Measurements from ENCODE around the gene FLCN. TPM values are rescaled to one million over a fixed set of nuclear protein-coding genes. Genes with fewer than 3 reads are reported as not detected.

The FLCN gene
- total RNA-seq, 1 donor from 2014 or later: 38.8 TPM

DNA sequence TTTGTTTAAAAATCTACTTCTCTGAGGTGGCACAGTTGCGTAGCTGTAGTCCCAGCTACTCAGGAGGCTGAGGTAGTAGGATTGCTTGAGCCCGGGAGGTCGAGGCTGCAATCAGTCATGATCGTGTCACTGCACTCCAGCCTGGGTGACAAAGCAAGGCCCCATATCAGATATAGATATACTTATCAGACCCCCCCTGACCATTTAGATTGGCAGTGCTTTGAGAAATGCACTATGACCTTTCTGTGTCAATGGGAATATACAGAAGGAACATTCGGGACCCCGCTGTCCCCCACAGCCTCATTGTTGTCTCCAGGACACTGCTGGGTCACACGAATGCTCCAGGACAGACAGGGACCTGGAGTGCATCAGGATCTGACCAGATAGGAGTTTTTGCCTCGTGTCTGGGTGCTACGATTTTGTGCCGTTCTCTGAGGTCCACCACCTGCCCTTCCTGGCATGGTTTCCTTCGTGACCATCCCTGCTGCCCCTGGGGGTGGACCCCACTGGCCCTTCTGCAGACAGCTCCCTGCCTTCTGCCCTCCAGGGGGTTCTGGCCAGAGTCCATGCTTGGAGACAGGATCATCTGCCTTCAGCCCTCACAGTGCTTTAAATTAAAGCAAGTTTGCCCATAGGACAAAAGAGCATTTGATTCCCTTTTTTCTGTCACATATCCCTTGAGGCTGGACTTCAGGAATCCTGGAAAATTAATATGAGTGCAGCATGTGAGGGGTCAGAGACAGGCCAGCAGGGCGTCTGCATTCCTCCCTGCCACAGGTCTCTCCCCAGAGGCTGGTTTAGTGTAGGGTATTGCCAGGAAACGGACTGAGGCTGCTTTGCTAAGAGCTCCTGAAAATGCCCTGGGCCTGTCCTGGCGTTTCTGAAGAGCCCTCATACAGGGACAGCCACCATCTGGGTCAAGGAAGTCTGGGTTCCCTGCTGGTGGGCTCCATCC, 50.1 kb downstream of the FLCN start:
- no peak for DNase-seq (ENCODE audit: low read depth in 2 of 2)

DNA sequence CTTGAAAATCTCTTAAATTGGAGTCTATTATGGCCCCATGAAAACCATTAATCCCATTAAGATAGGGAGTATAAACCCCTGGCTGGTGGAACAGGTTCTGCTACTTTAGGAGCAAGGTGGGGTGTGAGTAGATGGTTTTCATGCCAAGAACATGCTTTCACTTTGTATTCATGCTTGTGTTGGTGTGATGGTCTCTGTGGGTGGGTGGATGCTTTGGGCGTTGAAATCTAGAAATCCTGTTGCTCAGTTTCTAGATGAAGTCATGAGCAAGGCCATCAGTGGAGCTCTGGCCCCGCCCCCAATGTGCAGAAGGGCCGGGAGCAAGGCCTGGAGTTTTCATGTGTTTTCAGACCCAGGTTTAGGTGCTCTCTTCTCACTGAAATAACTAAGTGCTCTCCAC, 50.9 kb downstream of the FLCN start:
- no peak for DNase-seq (ENCODE audit: low read depth in 2 of 2)

DNA sequence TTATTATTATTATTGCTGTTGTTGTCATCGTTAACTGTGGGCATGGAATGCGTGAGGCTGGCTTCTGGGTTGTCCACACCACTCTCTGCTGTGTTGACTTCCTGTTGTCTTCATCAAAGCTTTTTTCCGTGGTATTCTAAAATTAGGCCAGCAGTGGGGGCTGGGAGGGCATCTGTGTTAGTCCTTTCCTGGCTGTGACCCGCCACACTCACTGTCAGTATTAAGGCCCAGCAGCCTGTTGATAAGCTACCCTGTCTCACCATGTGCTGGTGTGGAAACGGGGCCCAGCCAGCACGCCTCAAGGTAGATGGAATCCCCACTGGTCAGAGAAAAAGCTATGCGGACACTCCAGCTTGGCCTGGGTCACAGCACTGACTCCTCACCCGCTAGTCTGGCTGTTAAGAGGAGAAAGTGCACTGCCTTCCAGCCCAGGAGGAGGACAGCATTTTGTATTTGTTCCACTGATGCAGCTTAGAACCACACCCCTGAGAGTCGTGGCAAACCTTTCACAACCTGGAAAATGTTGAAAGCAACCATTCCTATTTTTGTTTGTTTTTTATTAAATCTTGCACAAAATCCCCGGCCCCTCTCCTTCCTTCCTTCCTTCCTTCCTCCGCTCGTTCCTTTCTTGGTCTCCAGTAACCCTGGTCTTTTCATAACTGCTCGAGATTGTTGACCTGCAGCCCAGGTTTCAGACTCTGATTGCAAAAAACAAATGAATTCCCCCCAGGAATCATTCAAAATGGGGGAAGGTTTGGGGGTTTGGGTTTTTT, 51.8 kb downstream of the FLCN start:
- peak in 1 of 2 donors; percentile 23 for DNase-seq (ENCODE audit: low read depth in 2 of 2)

DNA sequence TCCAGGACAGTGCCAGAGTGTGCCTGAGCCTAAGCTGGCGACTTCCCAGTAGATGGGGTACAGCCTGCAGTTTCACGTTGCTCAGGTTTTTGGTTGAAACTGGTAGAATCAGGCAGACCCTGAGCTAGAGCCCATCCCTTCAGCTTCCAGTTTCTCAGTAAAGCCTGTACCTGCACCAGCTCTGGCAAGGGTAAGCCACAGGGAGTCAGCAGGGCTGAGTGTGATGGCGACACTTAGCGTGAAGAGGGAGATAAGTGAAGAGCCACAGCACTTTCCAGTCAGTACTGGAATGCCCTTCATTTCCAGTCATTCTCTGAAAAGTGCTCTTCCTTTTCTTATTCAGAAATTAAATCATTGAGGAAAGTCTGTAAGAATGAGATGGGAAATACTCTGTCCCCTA, 53.2 kb downstream of the FLCN start:
- DNase-seq (ENCODE audit: low read depth in 2 of 2): no peak

DNA sequence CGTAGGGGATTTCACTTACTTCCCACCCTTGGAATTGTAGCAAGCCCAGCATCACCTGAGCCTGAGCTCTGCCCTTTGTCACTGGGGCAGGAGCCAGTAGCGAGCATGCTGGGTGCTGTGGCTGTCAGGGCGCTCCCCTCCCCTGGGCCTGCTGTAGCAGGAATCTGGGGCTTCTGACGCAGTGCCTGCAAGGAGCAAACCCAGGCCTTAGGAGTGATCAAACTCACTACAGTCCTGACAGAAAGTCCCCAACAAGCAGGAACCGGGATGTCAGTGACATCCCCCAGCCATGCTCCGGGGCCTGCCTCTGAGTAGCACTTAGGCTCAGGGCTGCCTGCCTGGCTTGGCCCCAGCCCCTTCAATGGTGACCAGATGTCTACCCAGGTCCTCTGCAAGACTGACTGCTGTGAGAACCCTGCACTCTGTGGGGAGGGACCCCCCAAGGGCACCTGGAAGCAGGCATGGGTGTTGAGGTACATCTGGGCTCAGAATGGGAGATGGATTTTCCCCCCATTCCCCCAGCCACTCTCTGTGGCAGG, 54.3 kb downstream of the FLCN start:
- no peak for DNase-seq (ENCODE audit: low read depth in 2 of 2)

DNA sequence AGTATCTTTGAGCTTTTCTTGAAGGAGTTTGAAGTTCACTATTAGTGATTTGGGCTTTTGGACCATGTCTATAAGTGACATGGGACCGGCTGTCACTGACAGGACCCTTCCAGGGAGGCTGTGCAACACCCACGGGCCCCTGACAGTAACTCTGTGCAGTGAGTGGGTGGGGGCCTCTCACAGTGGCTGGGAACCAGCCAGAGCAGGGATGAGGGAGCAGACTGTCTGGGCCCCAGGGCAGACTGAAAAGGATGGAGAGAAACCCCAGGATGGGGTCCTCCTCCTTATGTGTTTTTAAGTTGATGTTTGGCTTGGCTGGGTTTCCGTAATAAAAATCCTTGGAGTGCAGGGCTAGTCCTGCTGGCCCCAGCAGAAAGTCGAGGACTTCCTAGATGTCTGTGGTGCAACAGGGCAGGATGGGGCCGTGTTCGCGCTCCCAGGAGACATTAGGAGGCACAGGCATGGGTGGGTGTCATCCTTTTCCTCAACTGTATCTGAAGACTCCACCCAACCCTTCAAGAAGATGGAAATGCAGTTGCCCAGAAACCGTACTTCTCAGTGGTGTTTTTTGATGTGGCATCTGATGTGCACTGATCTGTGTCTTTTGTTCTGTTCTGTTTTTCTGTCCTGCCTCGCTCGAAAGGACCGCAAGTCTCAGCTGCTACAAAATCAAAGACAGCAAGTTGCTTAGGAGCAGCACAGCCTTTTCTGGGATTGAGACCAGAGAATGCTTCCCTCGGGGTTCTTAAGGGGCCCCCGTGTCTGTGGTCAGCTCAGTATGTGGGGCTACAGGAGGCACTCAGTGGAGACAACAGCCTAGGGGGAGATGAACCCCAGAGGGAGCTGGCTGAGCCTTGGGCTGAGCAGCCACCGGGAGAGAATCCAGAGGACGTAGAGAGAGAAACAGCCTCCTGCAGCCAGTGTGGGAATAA, 55.0 kb downstream of the FLCN start:
- no peak for DNase-seq (ENCODE audit: low read depth in 2 of 2)

DNA sequence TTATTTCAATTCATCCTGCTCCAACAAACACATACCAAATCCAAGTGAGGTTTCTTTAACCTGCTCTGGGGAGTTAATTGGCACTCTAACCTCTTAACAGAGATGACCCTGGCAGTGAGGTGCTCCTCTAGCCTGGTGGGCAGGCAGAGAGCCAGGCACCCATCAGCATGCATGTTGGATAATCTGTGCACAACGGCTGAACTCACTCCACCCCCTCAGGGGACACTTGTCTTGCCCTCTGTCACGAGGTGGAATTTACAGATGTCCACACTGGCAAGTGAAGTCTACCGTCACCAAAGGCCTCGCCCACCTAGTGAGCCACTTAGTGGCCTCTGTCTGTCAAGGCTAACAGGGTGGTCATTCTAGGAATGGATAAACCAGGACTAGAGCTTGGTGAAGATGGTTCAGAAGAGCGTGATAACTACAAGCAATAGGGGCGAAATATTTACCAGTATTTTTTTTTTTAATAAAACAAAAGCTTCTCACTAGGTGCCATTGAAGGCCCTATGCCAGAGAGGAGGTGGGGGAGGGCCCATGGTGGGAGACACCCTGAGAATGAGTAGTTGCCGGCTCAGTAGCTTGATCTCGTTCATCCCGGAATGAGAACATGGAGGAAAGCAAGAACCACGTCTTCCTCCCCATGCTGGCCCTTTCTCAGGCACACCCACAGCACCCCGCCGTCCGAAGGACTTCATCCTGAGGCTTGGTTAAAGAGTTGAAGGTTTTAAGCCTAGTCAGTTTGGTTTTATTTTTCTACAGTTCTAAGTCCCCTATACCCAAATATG, 56.0 kb downstream of the FLCN start:
- DNase-seq (ENCODE audit: low read depth in 2 of 2): no peak

DNA sequence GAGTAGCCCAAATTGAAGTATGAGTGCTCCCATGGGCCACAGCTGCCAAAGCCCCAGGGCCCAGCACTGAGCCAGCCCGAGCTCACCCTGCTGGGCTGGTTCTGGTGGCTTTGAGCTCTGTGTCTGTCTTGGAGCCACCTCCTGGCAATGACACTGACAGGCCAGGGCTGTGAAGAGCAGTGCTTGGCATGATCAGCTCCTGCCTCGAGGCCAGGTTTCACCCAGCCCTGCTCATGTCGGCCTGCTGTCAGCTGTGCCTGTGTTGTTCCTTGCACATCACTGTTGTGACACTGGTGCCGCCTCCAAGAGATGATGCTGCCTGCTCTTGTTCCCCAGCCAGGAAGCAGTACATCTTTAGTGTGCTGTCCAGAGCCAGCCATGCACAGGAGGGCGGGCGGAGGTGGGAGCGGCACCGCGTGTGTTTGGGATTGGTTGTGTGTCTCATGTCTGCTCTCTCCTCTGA, 56.8 kb downstream of the FLCN start:
- no peak for DNase-seq (ENCODE audit: low read depth in 2 of 2)

DNA sequence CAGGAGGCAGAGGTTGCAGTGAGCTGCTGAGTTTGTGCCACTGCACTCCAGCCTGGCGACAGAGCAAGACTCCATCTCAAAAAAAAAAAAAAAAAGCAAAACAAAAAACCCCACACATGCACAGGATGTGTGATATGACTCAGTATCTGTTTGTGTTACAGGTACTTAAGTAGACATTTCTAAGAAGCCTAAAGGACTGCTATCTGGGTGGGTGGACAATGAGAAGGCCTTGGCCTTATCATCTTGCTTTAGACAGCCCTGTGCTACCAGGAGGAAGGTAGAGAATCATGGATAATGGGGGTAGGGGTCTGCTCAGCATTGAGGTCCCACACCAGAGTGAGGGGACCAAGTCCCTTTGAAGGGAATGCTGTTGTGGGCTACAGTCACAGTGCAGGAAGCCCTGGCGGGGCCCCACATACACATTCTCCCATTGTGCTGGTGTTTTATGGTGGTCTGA, 57.6 kb downstream of the FLCN start:
- peak in 1 of 2 donors; percentile 30 for DNase-seq (ENCODE audit: low read depth in 2 of 2)

DNA sequence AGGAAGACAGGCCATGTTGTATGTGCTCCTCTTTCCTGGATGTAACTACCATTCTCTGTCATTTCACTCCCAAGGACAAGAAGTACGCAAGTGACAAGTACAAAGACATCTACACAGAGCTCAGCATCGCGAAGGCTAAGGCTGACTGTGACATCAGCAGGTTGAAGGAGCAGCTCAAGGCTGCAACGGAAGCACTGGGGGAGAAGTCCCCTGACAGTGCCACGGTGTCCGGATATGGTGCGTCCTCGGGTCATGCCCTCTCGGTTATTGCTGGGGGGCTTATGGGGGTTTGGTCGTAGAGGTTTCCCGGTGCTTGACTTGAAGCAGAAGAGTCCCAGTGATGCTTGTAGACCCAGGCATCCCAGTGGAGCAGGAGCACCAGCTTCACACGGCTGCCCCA, 59.8 kb downstream of the FLCN start:
- no peak for DNase-seq (ENCODE audit: low read depth in 2 of 2)

DNA sequence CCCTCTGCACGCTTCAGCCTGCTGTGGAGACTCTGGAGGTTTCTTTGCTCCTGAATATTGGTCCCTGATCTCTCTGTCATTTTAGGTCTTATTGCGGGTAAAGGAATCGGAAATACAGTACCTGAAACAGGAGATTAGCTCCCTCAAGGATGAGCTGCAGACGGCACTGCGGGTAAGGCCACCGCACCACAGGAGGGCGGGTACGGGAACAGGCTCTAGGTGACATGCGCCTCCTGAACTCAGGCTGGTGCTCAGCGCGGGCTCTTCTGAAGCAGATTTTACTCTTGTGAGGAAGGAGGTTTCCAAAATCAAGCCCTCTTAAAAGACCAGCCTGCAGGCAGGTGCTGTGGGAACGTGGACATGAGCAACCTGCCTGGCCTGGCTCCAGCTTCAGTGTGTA, 60.6 kb downstream of the FLCN start:
- DNase-seq (ENCODE audit: low read depth in 2 of 2): no peak

DNA sequence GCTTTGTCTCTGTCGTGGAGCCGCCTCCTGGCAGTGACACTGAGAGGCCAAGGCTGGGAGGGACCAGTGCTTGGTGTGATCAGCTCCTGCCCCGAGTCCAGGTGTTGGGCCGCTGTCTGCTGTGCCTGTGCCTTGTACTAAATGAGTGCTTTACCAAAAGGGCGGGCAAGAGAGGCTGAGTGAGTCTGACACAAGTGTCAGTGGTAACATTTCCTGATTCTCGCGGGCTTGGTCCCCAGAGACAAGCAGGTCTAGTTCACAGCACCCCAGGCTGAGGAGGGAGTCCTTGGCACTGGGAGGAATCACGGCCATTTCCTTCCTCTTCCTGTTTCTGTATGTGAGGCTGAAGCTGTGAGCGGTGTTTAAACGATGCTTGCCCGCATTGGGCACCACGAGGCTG, 61.1 kb downstream of the FLCN start:
- no peak for DNase-seq (ENCODE audit: low read depth in 2 of 2)

DNA sequence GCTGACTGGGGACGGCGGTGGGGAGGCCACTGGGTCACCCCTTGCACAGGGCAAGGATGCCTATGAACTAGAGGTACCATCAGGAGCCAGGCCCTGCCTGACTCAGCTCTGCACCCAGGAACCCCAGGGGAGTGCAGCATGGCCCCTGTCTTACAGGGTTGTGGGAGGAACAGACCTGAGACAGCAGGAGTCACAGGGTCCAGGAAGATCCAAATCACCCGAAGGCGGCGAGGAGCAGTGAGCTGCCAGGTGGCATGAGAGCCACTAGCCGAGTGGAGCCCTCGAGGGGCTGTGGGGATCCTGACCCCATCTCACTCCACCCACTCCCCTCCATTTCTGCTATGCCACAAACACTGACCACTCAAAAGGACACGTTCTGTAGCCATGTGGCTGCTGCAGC, 61.6 kb downstream of the FLCN start:
- no peak for DNase-seq (ENCODE audit: low read depth in 2 of 2)

DNA sequence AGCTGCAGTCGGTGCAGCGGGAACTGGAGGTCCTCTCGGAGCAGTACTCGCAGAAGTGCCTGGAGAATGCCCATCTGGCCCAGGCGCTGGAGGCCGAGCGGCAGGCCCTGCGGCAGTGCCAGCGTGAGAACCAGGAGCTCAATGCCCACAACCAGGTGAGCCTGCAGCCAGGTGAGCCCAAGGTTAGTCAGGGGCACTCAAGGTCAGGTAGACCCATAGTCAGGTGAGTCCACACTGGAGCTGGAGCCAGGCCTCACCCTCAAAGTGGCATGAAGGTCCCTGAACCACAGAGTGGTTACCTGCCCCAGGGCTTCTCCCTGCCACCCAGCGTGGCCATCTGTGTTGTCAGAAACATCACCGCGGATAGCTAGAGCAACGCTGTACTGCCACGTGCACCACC, 63.0 kb downstream of the FLCN start:
- no peak for DNase-seq (ENCODE audit: low read depth in 2 of 2)

DNA sequence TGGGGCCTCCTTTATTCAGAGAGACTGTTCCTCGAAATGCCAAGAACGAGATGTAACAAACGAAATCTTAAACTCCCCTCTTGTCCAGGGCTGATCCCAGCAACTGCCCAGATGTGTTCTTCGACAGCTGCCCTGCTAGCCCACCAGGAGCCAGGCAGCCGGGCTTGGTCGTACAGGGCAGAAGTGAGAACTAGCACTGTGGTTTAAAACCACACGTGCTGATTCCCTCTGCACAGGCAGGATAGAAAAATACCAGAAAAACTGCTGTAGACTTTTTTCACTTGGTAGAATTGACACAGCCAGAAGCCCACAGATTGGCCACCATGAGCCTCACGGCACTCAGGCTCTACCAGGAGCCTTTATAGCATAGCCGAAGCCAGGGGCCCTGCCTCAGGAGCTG, 64.0 kb downstream of the FLCN start:
- no peak for DNase-seq (ENCODE audit: low read depth in 2 of 2)

DNA sequence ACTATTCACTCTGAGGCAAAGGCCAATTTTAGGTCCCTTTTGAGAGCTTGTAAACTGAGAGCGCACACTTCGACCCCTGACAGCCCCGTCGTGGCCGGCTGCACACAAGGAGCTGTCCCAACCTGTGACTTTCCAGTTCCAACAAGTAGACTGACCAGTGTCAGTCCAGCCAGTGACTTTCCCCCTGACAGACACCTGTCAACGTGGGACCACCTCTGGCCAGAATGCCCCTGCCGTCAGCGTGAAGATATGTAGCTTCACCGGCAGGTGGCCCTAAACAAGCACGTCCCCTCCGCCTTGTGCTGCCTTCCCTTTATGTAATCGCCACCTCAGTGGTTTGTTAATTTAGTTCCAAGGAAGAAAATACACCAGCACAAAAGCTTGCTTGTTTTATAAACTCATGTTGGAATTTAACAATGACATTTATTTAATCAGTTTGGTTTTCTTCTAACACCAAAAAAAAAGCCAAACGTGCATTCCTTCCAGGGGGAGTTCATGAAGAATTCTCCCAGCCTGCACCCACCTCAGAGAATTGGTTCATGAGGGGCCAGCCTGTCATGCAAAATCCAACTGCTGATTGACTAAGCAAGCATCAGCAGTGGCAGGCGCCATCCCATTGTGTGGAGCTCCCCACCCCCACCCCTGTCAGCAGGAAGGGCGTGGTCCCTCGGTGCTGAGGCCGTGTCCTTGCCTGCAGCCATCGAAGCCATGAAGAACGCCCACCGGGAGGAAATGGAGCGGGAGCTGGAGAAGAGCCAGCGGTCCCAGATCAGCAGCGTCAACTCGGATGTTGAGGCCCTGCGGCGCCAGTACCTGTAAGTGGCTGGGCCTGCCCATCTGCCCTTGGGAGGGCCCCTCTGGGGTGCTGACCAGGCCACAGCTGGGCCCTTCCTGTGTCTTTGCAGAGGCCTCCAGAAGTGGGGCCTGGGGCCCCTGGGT, 64.7 kb downstream of the FLCN start:
- DNase-seq (ENCODE audit: low read depth in 2 of 2): peak; percentile 35 to 56

DNA sequence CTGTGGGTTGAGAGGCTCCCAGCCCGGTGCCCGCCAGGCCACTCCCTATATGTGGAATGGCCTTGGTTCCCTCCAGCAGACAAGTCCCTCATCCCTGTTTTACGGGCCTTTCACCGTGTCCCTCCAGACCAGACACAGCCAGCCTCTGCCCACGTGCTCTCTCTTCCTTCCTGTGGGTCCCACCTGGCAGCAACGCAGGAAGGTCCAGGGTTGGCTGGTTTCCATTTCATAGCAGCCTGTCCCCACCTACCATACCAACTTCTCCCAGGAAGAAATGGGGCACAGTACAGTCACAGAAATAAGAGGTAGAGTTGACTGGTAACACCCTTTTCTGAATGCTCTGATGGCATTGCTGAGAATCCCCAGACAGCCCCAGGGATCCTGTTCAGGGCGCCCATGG, 65.8 kb downstream of the FLCN start:
- DNase-seq (ENCODE audit: low read depth in 2 of 2): peak in 1 of 2 donors; percentile 28

DNA sequence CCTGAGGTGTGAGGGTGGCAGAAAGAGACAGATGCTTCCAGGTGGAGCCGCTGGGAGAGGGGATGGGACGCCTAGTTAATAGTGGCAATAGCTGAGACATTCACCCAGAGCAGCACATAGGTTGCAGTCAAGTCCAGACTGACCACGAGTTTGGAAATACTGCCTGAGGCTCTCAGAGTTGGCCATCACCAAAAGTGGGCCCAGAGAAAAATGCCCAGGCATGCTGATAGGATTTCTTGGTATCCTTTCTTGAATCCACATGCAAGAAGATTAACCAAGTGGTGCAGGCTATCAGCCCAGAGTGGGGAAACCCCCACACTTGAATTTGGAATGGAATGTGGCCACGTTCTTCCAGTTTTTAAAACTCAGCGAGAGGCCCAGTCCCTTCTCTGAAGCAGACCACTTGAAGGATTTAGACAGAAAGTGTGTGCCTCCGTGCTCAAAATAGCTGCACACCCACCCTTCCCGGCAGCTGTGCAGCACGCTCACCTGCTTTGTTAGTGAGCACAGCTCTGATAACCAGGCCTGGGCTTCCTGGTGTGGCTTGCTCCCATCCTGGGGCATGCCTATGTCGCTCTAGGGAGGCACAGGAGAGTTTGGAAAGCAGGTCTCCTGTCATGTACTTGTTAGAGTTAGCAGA, 66.5 kb downstream of the FLCN start:
- DNase-seq (ENCODE audit: low read depth in 2 of 2): no peak

DNA sequence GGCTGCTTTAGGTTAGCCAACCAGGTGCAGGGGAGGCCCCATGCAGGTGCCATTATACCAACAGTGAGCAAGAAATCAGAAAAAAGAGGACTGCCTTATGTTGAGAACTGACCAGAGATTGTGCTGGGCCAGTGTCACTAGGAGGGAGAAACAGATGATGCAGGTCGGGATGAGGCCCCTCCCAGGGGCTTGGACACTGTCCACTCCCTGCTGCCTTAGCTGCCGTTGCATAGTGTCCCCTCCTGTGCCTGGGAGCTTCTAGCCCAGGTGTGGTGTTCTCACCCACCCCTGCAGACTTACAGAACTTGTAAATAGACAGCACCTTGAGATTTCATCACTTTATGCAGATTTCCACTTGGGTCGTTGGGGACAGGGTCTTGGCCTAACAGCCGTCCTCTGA, 67.6 kb downstream of the FLCN start:
- DNase-seq (ENCODE audit: low read depth in 2 of 2): no peak
